ENCODE results near the gene MAP6D1. TPM values are rescaled to one million over a fixed set of nuclear protein-coding genes. Genes with fewer than 3 reads are reported as not detected.

The MAP6D1 gene
- total RNA-seq, 2 donors from 2014 or later: 1.4 TPM; not detected in 1

DNA sequence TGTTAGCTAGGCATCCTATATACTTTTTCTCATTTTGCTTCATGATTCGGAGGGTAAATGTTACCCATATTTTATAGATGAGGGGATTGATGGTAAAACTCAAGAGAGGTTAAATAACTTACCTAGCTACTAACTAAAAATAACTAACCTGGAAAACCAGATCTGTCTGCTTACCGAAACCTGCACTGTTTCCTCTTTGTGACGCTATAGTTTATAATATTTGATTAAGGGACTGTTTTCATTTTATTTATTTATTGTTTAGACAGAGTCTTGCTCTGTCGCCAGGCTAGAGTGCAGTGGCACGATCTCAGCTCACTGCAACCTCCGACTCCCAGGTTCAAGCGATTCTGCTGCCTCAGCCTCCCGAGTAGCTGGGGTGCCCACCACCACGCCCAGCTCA, 55.9 kb downstream of the MAP6D1 start:
- DNase-seq (ENCODE audit: low spot score): no peak
- intact Hi-C loops (cut with DNase I): loop anchor here (10.0 kb wide), 2 partner anchors 285 to 305 kb away; no protein-coding TSS in a partner anchor

GRCh38 chr3:183768114-183768513, 57.3 kb downstream of the MAP6D1 start:
- intact Hi-C loops (cut with DNase I): loop anchor here (10.0 kb wide), 2 partner anchors 283 to 303 kb away; no protein-coding TSS in a partner anchor
- DNase-seq (ENCODE audit: low spot score): no peak

DNA sequence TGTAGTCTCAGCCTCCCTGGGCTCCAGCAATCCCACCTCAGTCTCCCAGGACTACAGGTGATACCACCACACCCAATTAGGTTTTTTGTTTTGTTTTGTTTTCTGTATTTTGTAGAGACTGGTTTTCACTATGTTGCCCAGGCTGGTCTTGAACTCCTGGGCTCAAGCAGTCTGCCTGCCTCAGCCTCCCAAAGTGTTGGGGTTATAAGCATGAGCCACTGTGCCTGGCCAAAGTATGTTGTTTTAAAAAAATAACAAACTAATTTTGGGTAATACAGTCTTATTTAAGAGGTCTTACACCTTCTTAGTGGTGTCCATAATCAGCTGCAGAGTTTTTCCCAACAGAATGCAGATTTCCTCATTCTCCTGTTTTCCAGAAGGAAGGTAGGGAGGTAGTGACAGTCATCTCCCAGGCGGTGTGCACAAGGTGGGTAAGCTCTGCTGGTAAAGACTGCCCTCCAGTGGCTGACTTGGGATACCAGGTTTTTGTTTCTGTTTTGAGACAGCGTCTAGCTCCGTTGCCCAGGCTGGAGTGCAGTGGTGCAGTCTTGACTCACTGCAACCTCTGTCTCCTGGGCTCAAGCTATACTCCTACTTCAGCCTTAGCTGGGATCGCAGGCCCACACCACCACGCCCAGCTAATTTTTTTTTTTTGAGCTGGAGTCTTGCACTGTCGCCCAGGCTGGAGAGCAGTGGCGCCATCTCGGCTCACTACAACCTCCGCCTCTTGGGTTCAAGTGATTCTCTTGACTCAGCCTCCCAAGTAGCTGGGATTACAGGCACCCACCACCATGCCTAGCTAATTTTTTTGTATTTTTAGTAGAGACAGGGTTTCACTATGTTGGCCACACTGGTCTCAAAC, 58.4 kb downstream of the MAP6D1 start:
- intact Hi-C loops (cut with DNase I): loop anchor here (10.0 kb wide), 2 partner anchors 282 to 302 kb away; no protein-coding TSS in a partner anchor
- DNase-seq (ENCODE audit: low spot score): no peak

GRCh38 chr3:183766107-183766506, 59.3 kb downstream of the MAP6D1 start:
- DNase-seq (ENCODE audit: low spot score): no peak
- intact Hi-C loops (cut with DNase I): loop anchor here (10.0 kb wide), 2 partner anchors 281 to 301 kb away; no protein-coding TSS in a partner anchor

Other genes starting within 250 kb of the MAP6D1 start
- 10 to 100 TPM; 33.3 to 35.5 TPM for gene KLHL24, start 190.0 kb downstream of the MAP6D1 start, total RNA-seq
- 10 to 100 TPM; 20.8 to 23.6 TPM for gene YEATS2, start 127.8 kb downstream of the MAP6D1 start, total RNA-seq
- gene PARL, start 59.3 kb upstream of the MAP6D1 start, total RNA-seq: 10 to 100 TPM; 57.8 to 60.7 TPM
- 10 to 100 TPM; 17.5 to 20.0 TPM for gene ABCC5, start 192.3 kb upstream of the MAP6D1 start, total RNA-seq
- gene HTR3D, start 206.2 kb upstream of the MAP6D1 start, total RNA-seq: not detected
- not detected for gene HTR3C, start 227.5 kb upstream of the MAP6D1 start, total RNA-seq